Sigmoid colon (tissue), 7 donors: ENCODE data around the gene RNF217. TPM values are rescaled to one million over a fixed set of nuclear protein-coding genes. Genes with fewer than 3 reads are reported as not detected.

Source experiments
- DNase-seq: peaks from one replicate; pipeline ENCODE4 v3.0.0-alpha.2; 2019
- H3K27ac ChIP-seq, 4 donors: fragments of 200-600 bp; sonication (generic); one replicate each; pipeline ENCODE4 v1.5.1; 2016 to 2019; ENCODE audit warnings: mild to moderate bottlenecking in 1 of 4
- H3K27me3 ChIP-seq, 3 donors: fragments of 200-600 bp; sonication (generic); one replicate each; pipeline ENCODE4 v1.5.1; 2019; ENCODE audit warnings: mild to moderate bottlenecking in 1 of 3
- H3K36me3 ChIP-seq, 4 donors: fragments of 200-600 bp; sonication (generic); one replicate each; pipeline ENCODE4 v1.5.1; 2016 to 2019
- H3K4me1 ChIP-seq, 4 donors: fragments of 200-600 bp; sonication (generic); one replicate each; pipeline ENCODE4 v1.5.1; 2017 to 2019
- H3K4me3 ChIP-seq, 4 donors: fragments of 200-600 bp; sonication (generic); one replicate each; pipeline ENCODE4 v1.5.1; 2017 to 2019; ENCODE audit warnings: mild to moderate bottlenecking in 2 of 4, moderate library complexity in 1 of 4
- H3K9me3 ChIP-seq, 4 donors: fragments of 200-600 bp in 3 of 4; sonication (generic) in 3 of 4; one replicate each; pipeline versions ENCODE4 v1.5.1 to v1.6.1; 2013 to 2019
- EP300 ChIP-seq, 4 donors: sonication (generic); formaldehyde crosslinking; IDR thresholded peaks; one replicate each; pipeline ENCODE4 v1.6.1; 2017; ENCODE audit warnings: antibody characterized with exemption in 4 of 4
- POLR2A ChIP-seq, 2 donors: fragments of 450-650 bp; IDR thresholded peaks; one replicate each; pipeline ENCODE4 v1.6.1; 2016; ENCODE audit warnings: antibody characterized with exemption in 2 of 2, mild to moderate bottlenecking in 2 of 2, moderate library complexity in 2 of 2
- POLR2AphosphoS5 ChIP-seq, 4 donors: sonication (generic); formaldehyde crosslinking; IDR thresholded peaks; one replicate each; pipeline ENCODE4 v1.6.1; 2017; ENCODE audit warnings: antibody characterized with exemption in 4 of 4
- WGBS, 2 donors: extraction: QIAGEN DNeasy Blood & Tissue Kit; methylation state at CpG; one replicate each; pipeline ENCODE4 v1.1.7; 2013; 5-methylcytosine and 5-hydroxymethylcytosine counted together
- intact Hi-C: fragments of 100-400 bp; cut with DNase I; formaldehyde crosslinking; loops from one replicate; pipeline ENCODE4 v1.15.1; 2023
- polyA plus RNA-seq, 3 donors: library from polyadenylated mRNA; stranded (reverse); fragments of 200-250 nt; gene quantifications; one replicate each; pipeline ENCODE4 v1.2.3, GENCODE V29; 2013
- total RNA-seq, 4 donors: library from RNA; depleted of rRNA; stranded (reverse); fragments of >200 nt; gene quantifications; one replicate each; pipeline ENCODE4 v1.1.0, GENCODE V29; 2016
- TF ChIP-seq, protein P1 (sequence below), 4 experiments: fragments of 450-650 bp in 3 of 4; fragments of 200-600 bp in 1 of 4; IDR thresholded peaks; one replicate each; pipeline ENCODE4 v1.5.1; 2016 to 2019; ENCODE audit warnings: antibody characterized with exemption in 4 of 4, mild to moderate bottlenecking in 3 of 4, moderate library complexity in 2 of 4
- donor health status: healthy with polysubstance abuse.
- donor health status: Bipolar disorder and iron deficiency.
- donor health status: healthy.

Gene RNF217
- total and polyA plus RNA-seq, 7 donors = 1.8 to 55.9 (median 35.7) TPM

- no peak overlapping the region for H3K4me3 ChIP-seq
- no peak for DNase-seq
- H3K36me3 ChIP-seq = peaks cover 0 to 10% (median 1%) of the 10 kb centered on the region in 4 donors
- WGBS, 2 donors = 98 to 99% methylated on average over 2 of the region's 2 CpGs
- peaks cover 0 to 56% (median 33%) of the 10 kb centered on the region in 4 donors for H3K4me1 ChIP-seq
- H3K9me3 ChIP-seq = no peaks in the 10 kb centered on the region
- intact Hi-C loops = loop anchor here (5.0 kb wide), 2 partner anchors 53 to 82 kb away; partner anchors contain the start of gene RNF217
- H3K27ac ChIP-seq = no peak overlapping the region
- TF ChIP-seq, protein P1, sequence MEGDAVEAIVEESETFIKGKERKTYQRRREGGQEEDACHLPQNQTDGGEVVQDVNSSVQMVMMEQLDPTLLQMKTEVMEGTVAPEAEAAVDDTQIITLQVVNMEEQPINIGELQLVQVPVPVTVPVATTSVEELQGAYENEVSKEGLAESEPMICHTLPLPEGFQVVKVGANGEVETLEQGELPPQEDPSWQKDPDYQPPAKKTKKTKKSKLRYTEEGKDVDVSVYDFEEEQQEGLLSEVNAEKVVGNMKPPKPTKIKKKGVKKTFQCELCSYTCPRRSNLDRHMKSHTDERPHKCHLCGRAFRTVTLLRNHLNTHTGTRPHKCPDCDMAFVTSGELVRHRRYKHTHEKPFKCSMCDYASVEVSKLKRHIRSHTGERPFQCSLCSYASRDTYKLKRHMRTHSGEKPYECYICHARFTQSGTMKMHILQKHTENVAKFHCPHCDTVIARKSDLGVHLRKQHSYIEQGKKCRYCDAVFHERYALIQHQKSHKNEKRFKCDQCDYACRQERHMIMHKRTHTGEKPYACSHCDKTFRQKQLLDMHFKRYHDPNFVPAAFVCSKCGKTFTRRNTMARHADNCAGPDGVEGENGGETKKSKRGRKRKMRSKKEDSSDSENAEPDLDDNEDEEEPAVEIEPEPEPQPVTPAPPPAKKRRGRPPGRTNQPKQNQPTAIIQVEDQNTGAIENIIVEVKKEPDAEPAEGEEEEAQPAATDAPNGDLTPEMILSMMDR (IDR thresholded peaks at IDR 0.05) = no peak
- TF ChIP-seq POLR2A (IDR thresholded peaks at IDR 0.05) = no peak
- TF ChIP-seq POLR2AphosphoS5 (IDR thresholded peaks at IDR 0.05) = no peak
- no peak for TF ChIP-seq EP300 (IDR thresholded peaks at IDR 0.05)
- H3K27me3 ChIP-seq = no peaks in the 10 kb centered on the region
Measured at GRCh38 chr6:125044667-125045066, 82.4 kb downstream of the RNF217 start.

DNA sequence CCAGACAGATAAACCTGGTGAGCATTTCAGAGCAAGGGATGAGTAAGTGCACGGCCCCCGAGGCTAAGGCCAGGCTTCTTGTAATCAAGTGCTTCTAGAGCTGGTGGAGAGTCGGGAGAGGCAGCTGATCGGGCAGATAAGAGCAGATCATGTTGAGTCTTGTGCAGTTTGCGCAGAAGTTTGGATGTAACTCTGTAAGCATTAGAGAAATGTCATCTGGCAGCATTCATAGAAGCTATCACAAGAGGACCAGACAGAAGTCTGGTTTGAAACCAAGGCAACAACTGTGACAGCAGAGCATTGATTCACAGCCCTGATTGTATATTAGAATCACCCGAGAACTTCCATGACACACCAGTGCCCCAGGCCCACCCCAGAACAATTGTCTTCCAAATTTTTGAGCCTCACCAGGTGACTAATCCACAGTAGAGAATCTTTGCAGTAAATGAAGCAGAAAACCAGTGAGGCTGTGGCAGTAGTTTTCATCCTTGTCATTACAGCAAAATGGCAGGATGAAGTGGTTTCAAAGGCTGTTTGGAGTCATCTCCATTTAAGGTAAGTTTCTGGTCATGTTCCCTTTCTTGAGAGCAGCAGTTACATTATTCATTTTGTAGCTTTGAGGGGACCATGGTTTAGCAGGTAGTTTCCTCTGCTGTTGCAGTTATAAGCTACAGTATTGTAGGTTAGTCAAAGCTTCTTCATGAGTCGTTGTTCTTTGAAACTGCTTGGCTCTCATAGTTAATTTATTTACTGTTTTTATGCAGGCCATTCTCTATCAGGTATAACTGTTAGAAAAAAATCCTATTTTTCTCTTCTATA is 84.1 kb downstream of the RNF217 start:
- Histone ChIP-seq H3K4me1 (peaks cover 0 to 61% (median 22%) of the 10 kb centered on the region in 4 donors), H3K9me3 (no peaks in the 10 kb centered on the region), H3K4me3 (no peak overlapping the region), H3K36me3 (peaks cover 0 to 10% (median 1%) of the 10 kb centered on the region in 4 donors), H3K27me3 (no peaks in the 10 kb centered on the region), H3K27ac (peak overlapping the region in 2 of 4 donors; percentile 4 to 8)
- intact Hi-C loops = no loop called here
- no peak for DNase-seq
- WGBS, 2 donors = 85 to 86% methylated on average over 7 of the region's 7 CpGs
- TF ChIP-seq EP300 (IDR thresholded peaks at IDR 0.05) (no peak), POLR2AphosphoS5 (IDR thresholded peaks at IDR 0.05) (no peak), POLR2A (IDR thresholded peaks at IDR 0.05) (no peak)
- TF ChIP-seq, protein P1 (IDR thresholded peaks at IDR 0.05) = no peak

- H3K27me3 ChIP-seq = no peaks in the 10 kb centered on the region
- peaks cover 0 to 49% (median 10%) of the 10 kb centered on the region in 4 donors for H3K4me1 ChIP-seq
- H3K36me3 ChIP-seq = peaks cover 0 to 10% (median 1%) of the 10 kb centered on the region in 4 donors
- no peak overlapping the region for H3K4me3 ChIP-seq
- TF ChIP-seq POLR2AphosphoS5 (IDR thresholded peaks at IDR 0.05) (no peak), POLR2A (IDR thresholded peaks at IDR 0.05) (no peak), EP300 (IDR thresholded peaks at IDR 0.05) (no peak)
- TF ChIP-seq, protein P1 (IDR thresholded peaks at IDR 0.05) = no peak
- no peak for DNase-seq
- intact Hi-C loops = no loop called here
- no peak overlapping the region for H3K27ac ChIP-seq
- no peaks in the 10 kb centered on the region for H3K9me3 ChIP-seq
- WGBS, 2 donors = 71 to 75% methylated on average over 2 of the region's 2 CpGs
Measured at GRCh38 chr6:125048274-125048673, 86.0 kb downstream of the RNF217 start.

DNA sequence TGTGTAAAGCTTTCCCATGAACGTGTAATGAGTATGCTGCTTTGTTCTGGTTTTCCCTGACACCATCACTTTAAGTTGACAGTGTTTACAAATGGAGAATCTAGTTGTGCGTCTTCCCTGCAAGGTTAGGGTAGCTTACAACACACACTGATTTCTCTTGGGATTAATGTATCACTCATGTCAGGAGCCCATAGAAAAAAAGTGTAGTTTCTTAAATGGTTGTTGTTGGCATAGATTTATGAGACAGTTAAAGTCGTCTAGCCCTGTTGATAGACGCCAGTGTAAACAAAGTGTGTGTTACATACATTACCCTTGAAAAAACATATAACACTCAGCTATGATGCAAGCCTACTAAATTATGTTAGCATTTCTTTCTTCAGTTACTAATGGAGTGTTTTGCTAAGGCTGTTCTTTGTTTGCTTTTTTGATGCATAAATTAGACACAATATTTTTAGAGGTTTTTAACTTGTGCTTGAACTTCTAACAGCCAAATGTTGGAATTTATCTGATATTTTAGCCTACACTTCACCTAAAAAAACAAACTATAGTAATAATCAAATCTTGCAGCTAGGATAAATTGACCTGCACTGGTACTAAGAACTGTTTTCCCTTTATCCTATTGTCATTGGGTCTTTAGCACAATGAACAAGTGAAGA is 88.6 kb downstream of the RNF217 start:
- WGBS, 2 donors = 14 to 55% methylated on average over 4 of the region's 4 CpGs
- Histone ChIP-seq H3K4me1 (peaks cover 0 to 31% (median 9%) of the 10 kb centered on the region in 4 donors), H3K27me3 (no peaks in the 10 kb centered on the region), H3K9me3 (no peaks in the 10 kb centered on the region), H3K4me3 (no peak overlapping the region), H3K27ac (peak overlapping the region in 1 of 4 donors; percentile 3), H3K36me3 (peaks cover 0 to 3% (median 1%) of the 10 kb centered on the region in 4 donors)
- no peak for DNase-seq
- intact Hi-C loops = no loop called here
- TF ChIP-seq EP300 (IDR thresholded peaks at IDR 0.05) (no peak), POLR2A (IDR thresholded peaks at IDR 0.05) (no peak), POLR2AphosphoS5 (IDR thresholded peaks at IDR 0.05) (no peak)
- TF ChIP-seq, protein P1 (IDR thresholded peaks at IDR 0.05) = no peak
